AG04450 (cell line): ENCODE measurements around the gene ING2. TPM values are rescaled to one million over a fixed set of nuclear protein-coding genes. Genes with fewer than 3 reads are reported as not detected.

Experiments used
- CTCF ChIA-PET: fragments of 300-600, 350-600 bp; formaldehyde crosslinking; extraction: SDS; loops from one replicate; lab custom pipeline; 2022; ENCODE audit warnings: antibody characterized with exemption, inconsistent platforms; lab: Charles Lee
- POLR2A ChIA-PET: fragments of 350-600 bp; formaldehyde crosslinking; extraction: SDS; loops from one replicate; lab custom pipeline; 2021; ENCODE audit warnings: antibody characterized with exemption, inconsistent platforms; lab: Yijun Ruan, JAX
- DNase-seq: peaks from one replicate; pipeline ENCODE4 v3.0.0-alpha.2; 2011; ENCODE audit warnings: low read depth, low spot score
- H3K27ac ChIP-seq: one replicate; pipeline ENCODE4 v1.5.1; 2012; ENCODE audit warnings: low read depth, low read length, control low read depth
- H3K27me3 ChIP-seq: one replicate; pipeline ENCODE4 v1.6.0; 2012; ENCODE audit warnings: low read length; ENCODE audit not compliant: control insufficient read depth, insufficient read depth
- H3K4me3 ChIP-seq: 2 replicates; pipeline ENCODE4 v1.5.1; 2011; ENCODE audit warnings: mild to moderate bottlenecking, low read depth, low read length, control low read depth
- H3K9me3 ChIP-seq: 2 replicates; pipeline ENCODE4 v1.5.1; 2012; ENCODE audit warnings: low read length; ENCODE audit not compliant: control insufficient read depth, insufficient read depth
- polyA plus RNA-seq: library from polyadenylated mRNA; depleted of rRNA; stranded (reverse); fragments of >200 nt; gene quantifications from 2 replicates; pipeline ENCODE4 v1.2.3, GENCODE V29; 2011
- TF ChIP-seq, protein P1 (sequence below): IDR thresholded peaks from 2 replicates; pipeline ENCODE4 v1.5.1; 2011; ENCODE audit warnings: low read depth, low read length, control low read depth, inconsistent platforms

Gene ING2
- polyA plus RNA-seq, 1 experiment: 10.6 TPM

DNA sequence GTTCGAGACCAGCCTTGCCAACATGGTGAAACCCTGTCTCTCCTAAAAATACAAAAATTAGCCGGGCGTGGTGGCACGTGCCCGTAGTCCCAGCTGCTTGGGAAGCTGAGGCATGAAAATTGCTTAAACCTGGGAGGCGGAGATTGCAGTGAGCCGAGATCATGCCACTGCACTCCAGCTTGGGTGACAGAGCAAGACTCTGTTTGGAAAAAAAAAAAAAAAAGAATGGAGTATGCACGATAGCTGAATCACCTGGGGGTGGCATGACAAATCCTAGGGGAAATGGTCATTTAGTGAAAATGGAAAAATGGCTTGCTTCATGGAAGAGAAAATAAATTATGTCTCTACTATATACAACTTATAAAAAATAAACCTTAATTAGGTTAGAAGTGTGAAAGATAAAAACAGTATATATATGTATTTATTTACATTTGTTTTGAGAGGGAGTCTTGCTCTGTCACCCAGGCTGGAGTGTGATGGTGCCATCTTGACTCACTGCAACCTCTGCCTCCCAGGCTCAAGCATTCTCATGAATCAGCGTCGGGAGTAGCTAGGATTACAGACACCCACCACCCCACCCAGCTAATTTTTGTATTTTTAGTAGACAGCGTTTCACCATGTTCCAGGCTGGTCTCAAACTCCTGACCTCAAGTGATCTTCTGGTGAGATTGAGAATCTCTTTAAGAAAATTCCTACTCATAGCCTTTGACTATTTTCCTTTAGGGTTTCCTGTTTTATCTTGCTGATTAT, 19.3 kb upstream of the ING2 start:
- Histone ChIP-seq H3K27me3 (no peaks in the 10 kb centered on the region), H3K27ac (no peak overlapping the region), H3K4me3 (no peak overlapping the region), H3K9me3 (peaks cover 9% of the 10 kb centered on the region; the same call in 1 of the 2 replicates)
- no peak for DNase-seq
- TF ChIP-seq, protein P1, sequence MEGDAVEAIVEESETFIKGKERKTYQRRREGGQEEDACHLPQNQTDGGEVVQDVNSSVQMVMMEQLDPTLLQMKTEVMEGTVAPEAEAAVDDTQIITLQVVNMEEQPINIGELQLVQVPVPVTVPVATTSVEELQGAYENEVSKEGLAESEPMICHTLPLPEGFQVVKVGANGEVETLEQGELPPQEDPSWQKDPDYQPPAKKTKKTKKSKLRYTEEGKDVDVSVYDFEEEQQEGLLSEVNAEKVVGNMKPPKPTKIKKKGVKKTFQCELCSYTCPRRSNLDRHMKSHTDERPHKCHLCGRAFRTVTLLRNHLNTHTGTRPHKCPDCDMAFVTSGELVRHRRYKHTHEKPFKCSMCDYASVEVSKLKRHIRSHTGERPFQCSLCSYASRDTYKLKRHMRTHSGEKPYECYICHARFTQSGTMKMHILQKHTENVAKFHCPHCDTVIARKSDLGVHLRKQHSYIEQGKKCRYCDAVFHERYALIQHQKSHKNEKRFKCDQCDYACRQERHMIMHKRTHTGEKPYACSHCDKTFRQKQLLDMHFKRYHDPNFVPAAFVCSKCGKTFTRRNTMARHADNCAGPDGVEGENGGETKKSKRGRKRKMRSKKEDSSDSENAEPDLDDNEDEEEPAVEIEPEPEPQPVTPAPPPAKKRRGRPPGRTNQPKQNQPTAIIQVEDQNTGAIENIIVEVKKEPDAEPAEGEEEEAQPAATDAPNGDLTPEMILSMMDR: no peak
- CTCF ChIA-PET: no interaction called here
- POLR2A ChIA-PET: interaction anchor here (0.7 kb wide), 1 partner anchor 350 kb away, joined by 3 read pairs; no protein-coding TSS in a partner anchor

DNA sequence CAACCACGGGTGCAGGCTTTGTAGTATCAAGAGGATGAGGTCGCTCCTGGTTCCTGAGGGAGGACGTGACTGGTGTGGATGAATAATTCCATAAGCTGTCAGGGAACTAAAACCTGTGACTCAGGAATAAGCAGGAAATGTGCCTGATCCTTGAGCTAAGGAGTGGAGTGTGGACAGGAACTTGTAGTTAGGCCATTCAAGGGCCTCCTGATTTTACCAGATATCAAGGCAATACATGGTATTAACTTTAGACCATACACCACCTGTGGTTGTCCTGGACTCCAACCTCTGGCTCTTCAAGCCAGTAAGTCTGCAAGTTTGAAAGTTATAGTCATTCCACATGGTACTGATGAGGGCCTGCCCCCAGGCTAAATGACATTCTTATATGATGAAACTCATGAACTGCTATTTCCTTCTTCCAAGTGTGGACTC, 12.1 kb upstream of the ING2 start:
- POLR2A ChIA-PET: interaction anchor here (0.9 kb wide), 1 partner anchor 12 kb away, joined by 3 read pairs; no protein-coding TSS in a partner anchor
- TF ChIP-seq, protein P1: no peak
- no peak overlapping the region for H3K4me3 ChIP-seq
- CTCF ChIA-PET: interaction anchor here (1.0 kb wide), 1 partner anchor 33 kb away, joined by 4 read pairs; no protein-coding TSS in a partner anchor
- no peaks in the 10 kb centered on the region for H3K27me3 ChIP-seq
- H3K27ac ChIP-seq: peak overlapping the region; percentile 41
- DNase-seq: no peak
- H3K9me3 ChIP-seq: no peaks in the 10 kb centered on the region

DNA sequence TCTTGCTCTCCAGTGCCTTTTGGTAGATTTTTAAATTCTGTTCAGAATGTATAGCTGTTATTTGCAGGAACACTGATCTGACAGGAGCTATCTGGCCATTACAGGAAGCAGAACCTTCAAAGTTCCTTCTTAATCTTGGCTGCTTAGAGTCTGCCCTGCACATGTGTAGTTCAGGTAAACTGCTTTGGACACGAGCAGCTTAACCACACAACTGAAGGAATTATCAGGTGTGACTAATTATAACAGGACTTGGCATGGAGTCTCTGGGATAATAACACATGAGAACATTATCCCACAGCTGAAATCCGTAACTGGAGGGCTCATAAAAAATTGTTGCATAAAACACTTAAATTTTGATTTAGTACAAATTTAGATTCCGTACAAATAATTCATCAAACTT, 11.6 kb upstream of the ING2 start:
- H3K27ac ChIP-seq: no peak overlapping the region
- H3K9me3 ChIP-seq: no peaks in the 10 kb centered on the region
- TF ChIP-seq, protein P1: no peak
- DNase-seq: no peak
- H3K4me3 ChIP-seq: no peak overlapping the region
- POLR2A ChIA-PET: interaction anchor here (0.9 kb wide), 1 partner anchor 11 kb away, joined by 3 read pairs; no protein-coding TSS in a partner anchor
- no peaks in the 10 kb centered on the region for H3K27me3 ChIP-seq
- CTCF ChIA-PET: interaction anchor here (1.0 kb wide), 1 partner anchor 34 kb away, joined by 4 read pairs; no protein-coding TSS in a partner anchor

DNA sequence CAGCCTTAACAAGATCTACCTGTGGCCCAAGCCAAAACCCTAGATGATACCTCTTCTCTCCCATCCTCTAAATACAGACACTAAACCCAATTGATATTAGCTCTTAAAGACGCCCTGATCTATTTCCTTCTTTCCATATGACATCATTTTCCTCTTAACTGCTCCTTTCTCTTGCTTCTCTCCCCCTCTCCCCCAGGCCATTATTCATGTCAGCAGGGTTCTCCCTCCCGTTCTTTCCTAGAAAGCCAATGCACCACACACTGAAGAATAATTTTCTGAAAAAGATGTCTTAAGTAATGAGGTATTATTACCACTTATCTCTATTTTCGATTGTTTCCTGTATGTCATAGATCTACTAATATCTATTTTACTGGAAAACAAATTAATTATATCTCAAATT, 9.7 kb upstream of the ING2 start:
- Histone ChIP-seq H3K27me3 (no peaks in the 10 kb centered on the region), H3K4me3 (no peak overlapping the region), H3K27ac (no peak overlapping the region), H3K9me3 (no peaks in the 10 kb centered on the region)
- ChIA-PET POLR2A (no interaction called here), CTCF (no interaction called here)
- DNase-seq: no peak
- TF ChIP-seq, protein P1: no peak

DNA sequence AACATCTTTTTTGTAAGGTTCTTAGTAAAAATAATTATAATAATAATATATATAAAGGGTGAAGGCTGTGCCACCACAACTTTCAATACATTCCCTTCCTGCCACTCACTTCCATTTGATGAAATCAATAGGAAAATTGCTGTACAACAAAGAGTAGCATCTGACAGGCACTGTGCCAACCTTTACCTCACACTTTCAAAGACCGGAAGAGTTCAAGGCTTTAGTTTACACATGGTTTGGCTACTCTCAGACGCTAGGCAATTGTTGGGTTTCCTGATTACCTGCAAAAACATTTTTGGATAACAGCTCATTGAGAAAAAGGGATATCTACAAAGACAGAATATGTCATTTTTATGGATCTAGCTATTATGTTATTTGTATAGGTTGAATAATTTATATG, 5.5 kb upstream of the ING2 start:
- no peak for DNase-seq
- CTCF ChIA-PET: no interaction called here
- TF ChIP-seq, protein P1: no peak
- H3K9me3 ChIP-seq: no peaks in the 10 kb centered on the region
- no peak overlapping the region for H3K27ac ChIP-seq
- H3K4me3 ChIP-seq: no peak overlapping the region
- POLR2A ChIA-PET: no interaction called here
- no peaks in the 10 kb centered on the region for H3K27me3 ChIP-seq
